Bronchial epithelial cell (primary cell): ENCODE data around the gene GINM1. TPM values are rescaled to one million over a fixed set of nuclear protein-coding genes. Genes with fewer than 3 reads are reported as not detected.

Source experiments
- DNase-seq: peaks from one replicate; pipeline ENCODE4 v3.0.0-alpha.2; 2010; ENCODE audit warnings: low read depth
- FAIRE-seq: peaks from 2 replicates; lab custom pipeline; 2011; peaks lifted over from hg19 to GRCh38; lab: Jason Lieb, UNC
- H3K27me3 ChIP-seq: 2 replicates; pipeline ENCODE4 v1.5.1; 2011; ENCODE audit warnings: low read length; ENCODE audit not compliant: control insufficient read depth, insufficient read depth
- H3K36me3 ChIP-seq: 2 replicates; pipeline ENCODE4 v1.5.1; 2011; ENCODE audit warnings: low read length; ENCODE audit not compliant: control insufficient read depth, insufficient read depth
- H3K4me3 ChIP-seq: 2 replicates; pipeline ENCODE4 v1.5.1; 2011; ENCODE audit warnings: mild to moderate bottlenecking, low read depth, low read length, control low read depth
- total RNA-seq: library from RNA; depleted of rRNA; stranded (reverse); fragments of >200 nt; gene quantifications from 2 replicates; pipeline ENCODE4 v1.2.1, GENCODE V29; 2014
- TF ChIP-seq, protein P1 (sequence below): IDR thresholded peaks from 2 replicates; pipeline ENCODE4 v1.5.1; 2011; ENCODE audit warnings: mild to moderate bottlenecking, moderate library complexity, low read length, control low read depth, inconsistent platforms; ENCODE audit not compliant: insufficient read depth, severe bottlenecking

The GINM1 gene
- total RNA-seq, 1 donor from 2014 or later = 30.8 TPM

DNA sequence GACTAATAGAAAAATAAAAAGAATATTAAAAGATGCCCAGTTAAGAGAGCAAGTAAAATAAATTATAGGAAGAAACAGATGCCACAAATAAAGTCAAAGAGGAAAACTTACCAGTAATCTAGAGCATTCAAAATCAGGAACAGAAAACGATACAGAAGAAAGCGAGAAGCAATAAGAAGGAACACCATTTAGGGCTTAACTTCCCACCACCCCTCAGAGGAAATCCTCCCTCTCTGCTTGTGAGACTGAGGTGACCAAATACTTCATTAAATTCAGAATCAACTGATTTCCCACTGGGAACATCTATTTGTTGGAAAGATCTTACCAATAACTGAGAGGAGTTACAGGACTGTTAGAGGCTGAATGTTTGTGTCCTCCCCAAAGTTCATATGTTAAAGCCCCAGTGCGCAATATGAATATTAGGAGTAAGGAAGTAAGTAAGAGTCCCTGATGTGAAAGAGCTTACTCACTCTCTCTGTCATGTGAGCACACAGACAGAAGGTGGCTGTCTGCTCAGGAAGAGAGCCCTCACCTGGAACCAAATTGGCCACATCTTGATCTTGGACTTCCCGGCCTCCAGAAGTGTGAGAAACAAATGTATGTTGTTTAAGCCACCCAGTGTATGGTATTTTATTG lies 62.8 kb downstream of the GINM1 start:
- Histone ChIP-seq H3K27me3 (no peaks in the 10 kb centered on the region), H3K36me3 (no peaks in the 10 kb centered on the region), H3K4me3 (no peak overlapping the region)
- FAIRE-seq (no peak), DNase-seq (peak; percentile 44)
- TF ChIP-seq, protein P1, sequence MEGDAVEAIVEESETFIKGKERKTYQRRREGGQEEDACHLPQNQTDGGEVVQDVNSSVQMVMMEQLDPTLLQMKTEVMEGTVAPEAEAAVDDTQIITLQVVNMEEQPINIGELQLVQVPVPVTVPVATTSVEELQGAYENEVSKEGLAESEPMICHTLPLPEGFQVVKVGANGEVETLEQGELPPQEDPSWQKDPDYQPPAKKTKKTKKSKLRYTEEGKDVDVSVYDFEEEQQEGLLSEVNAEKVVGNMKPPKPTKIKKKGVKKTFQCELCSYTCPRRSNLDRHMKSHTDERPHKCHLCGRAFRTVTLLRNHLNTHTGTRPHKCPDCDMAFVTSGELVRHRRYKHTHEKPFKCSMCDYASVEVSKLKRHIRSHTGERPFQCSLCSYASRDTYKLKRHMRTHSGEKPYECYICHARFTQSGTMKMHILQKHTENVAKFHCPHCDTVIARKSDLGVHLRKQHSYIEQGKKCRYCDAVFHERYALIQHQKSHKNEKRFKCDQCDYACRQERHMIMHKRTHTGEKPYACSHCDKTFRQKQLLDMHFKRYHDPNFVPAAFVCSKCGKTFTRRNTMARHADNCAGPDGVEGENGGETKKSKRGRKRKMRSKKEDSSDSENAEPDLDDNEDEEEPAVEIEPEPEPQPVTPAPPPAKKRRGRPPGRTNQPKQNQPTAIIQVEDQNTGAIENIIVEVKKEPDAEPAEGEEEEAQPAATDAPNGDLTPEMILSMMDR = no peak

DNA sequence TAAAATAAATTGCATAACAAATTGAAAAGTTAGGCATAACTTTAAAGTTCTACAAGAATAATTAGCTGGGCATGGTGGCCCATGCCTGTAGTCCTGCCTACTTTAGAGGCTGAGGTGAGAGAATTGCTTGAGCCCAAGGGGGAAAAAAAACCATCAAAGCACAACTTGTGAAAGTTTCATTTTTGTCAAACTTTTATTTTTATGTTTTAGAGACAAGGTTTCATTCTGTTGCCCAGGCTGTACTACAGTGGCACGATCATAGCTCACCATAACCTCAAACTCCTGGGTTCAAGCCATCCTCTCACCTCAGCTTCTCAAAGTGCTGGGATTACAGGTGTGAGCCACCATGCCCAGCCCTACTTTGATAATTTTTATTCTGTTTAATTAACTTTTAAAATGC lies 68.1 kb downstream of the GINM1 start:
- H3K36me3 ChIP-seq = no peaks in the 10 kb centered on the region
- no peak for FAIRE-seq
- TF ChIP-seq, protein P1 = no peak

DNA sequence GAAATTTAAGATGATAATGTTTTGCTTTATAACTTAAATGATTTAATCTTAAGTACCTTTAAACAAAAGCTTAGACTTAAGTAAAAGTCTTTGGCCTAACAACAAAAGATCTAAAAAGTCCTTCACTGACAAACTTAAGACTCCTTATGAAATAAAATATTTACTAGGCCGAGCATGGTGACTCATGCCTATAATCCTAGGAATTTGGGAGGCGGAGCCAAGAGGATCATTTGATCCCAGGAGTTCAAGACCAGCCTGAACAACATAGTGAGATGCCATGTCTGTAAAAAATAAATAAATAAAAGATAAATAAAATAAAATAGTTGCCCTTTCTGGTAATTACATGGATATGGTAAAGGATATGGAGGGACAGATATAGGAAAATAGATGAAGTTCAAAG lies 69.9 kb downstream of the GINM1 start:
- Histone ChIP-seq H3K4me3 (no peak overlapping the region), H3K27me3 (no peaks in the 10 kb centered on the region), H3K36me3 (no peaks in the 10 kb centered on the region)
- FAIRE-seq (no peak), DNase-seq (peak; percentile 27)
- TF ChIP-seq, protein P1 = no peak

More for the DNA sequence above, 68.1 kb downstream of the GINM1 start:
- H3K27me3 ChIP-seq = no peaks in the 10 kb centered on the region
- no peak overlapping the region for H3K4me3 ChIP-seq
- DNase-seq = no peak

Other genes starting within 250 kb of the GINM1 start
- 20.5 and 25.1 TPM in 2 replicates for gene TAB2, start 248.7 kb upstream of the GINM1 start, total RNA-seq
- 0.79 and 1.2 TPM in 2 replicates for gene SUMO4, start 166.1 kb upstream of the GINM1 start, total RNA-seq
- gene ZC3H12D, start 81.4 kb upstream of the GINM1 start, total RNA-seq = under 0.01 TPM in 2 replicates
- gene PPIL4, start 20.3 kb upstream of the GINM1 start, total RNA-seq = 19.7 and 26.2 TPM in 2 replicates
- 30.0 and 37.6 TPM in 2 replicates for gene KATNA1, start 82.3 kb downstream of the GINM1 start, total RNA-seq
- 6.3 and 6.8 TPM in 2 replicates for gene LATS1, start 151.7 kb downstream of the GINM1 start, total RNA-seq
- gene NUP43, start 180.2 kb downstream of the GINM1 start, total RNA-seq = 13.2 and 15.7 TPM in 2 replicates
- gene PCMT1, start 183.4 kb downstream of the GINM1 start, total RNA-seq = 124 and 159 TPM in 2 replicates